ENCODE data around the gene GMEB2.
A peak's percentile ranks its signal among the peaks of the same experiment; 100 is the strongest.

Gene GMEB2

GRCh38 chr20:63540417-63541186, 86.3 kb downstream of the GMEB2 start:
- Histone ChIP-seq H3K27me3 (ENCODE audit: control insufficient read depth, insufficient read depth, low read length) (peaks cover 10% of the 10 kb centered on the region), H3K4me2 (ENCODE audit: low read length) (no peak overlapping the region), H3K4me3 (ENCODE audit: low read length) (no peak overlapping the region), H3K9ac (ENCODE audit: low read depth, low read length) (no peak overlapping the region), H3K9me3 (replicated peaks; ENCODE audit: low read length) (no peaks in the 10 kb centered on the region), H3K4me1 (ENCODE audit: control insufficient read depth, insufficient read depth, low read length) (peaks cover 24% of the 10 kb centered on the region), H3K36me3 (ENCODE audit: insufficient read depth, low read length) (no peaks in the 10 kb centered on the region)

GRCh38 chr20:63539441-63540370, 87.2 kb downstream of the GMEB2 start:
- Histone ChIP-seq H3K9ac (ENCODE audit: low read depth, low read length) (no peak overlapping the region), H3K4me1 (ENCODE audit: control insufficient read depth, insufficient read depth, low read length) (peaks cover 24% of the 10 kb centered on the region), H3K9me3 (replicated peaks; ENCODE audit: low read length) (no peaks in the 10 kb centered on the region), H3K36me3 (ENCODE audit: insufficient read depth, low read length) (no peaks in the 10 kb centered on the region), H3K4me2 (ENCODE audit: low read length) (no peak overlapping the region), H3K27me3 (ENCODE audit: control insufficient read depth, insufficient read depth, low read length) (peaks cover 12% of the 10 kb centered on the region), H3K4me3 (ENCODE audit: low read length) (no peak overlapping the region)

- Histone ChIP-seq H3K4me1 (ENCODE audit: control insufficient read depth, insufficient read depth, low read length) (peaks cover 24% of the 10 kb centered on the region), H3K9ac (ENCODE audit: low read depth, low read length) (no peak overlapping the region), H3K36me3 (ENCODE audit: insufficient read depth, low read length) (no peaks in the 10 kb centered on the region), H3K4me3 (ENCODE audit: low read length) (no peak overlapping the region), H3K27me3 (ENCODE audit: control insufficient read depth, insufficient read depth, low read length) (peaks cover 13% of the 10 kb centered on the region), H3K4me2 (ENCODE audit: low read length) (no peak overlapping the region), H3K9me3 (replicated peaks; ENCODE audit: low read length) (no peaks in the 10 kb centered on the region)
These were observed 87.8 kb downstream of the GMEB2 start for GRCh38 chr20:63539092-63539430.

GRCh38 chr20:63538204-63539091, 88.5 kb downstream of the GMEB2 start:
- Histone ChIP-seq H3K36me3 (ENCODE audit: insufficient read depth, low read length) (no peaks in the 10 kb centered on the region), H3K27me3 (ENCODE audit: control insufficient read depth, insufficient read depth, low read length) (peaks cover 13% of the 10 kb centered on the region), H3K4me3 (ENCODE audit: low read length) (peak overlapping the region; percentile 59), H3K4me1 (ENCODE audit: control insufficient read depth, insufficient read depth, low read length) (peaks cover 24% of the 10 kb centered on the region), H3K4me2 (ENCODE audit: low read length) (peak overlapping the region; percentile 77), H3K9me3 (replicated peaks; ENCODE audit: low read length) (no peaks in the 10 kb centered on the region), H3K9ac (ENCODE audit: low read depth, low read length) (peak overlapping the region; percentile 62)

Data from skeletal muscle satellite cell (primary cell).